K562 (cell line): ENCODE measurements around the gene SEMA6B. TPM values are rescaled to one million over a fixed set of nuclear protein-coding genes. Genes with fewer than 3 reads are reported as not detected.

Experiments used
- CCNT2 ChIP-seq: IDR thresholded peaks from 2 replicates; pipeline ENCODE4 v1.6.1; 2011; ENCODE audit warnings: borderline replicate concordance, low read depth, mild to moderate bottlenecking, moderate library complexity, mixed read lengths, low read length; ENCODE audit not compliant: insufficient read length; ENCODE audit errors: extremely low read depth
- NRF1 ChIP-seq, 2 experiments: fragments of 450-650 bp; IDR thresholded peaks in 1 of 2; conservative IDR thresholded peaks in 1 of 2; 2 replicates each; pipeline ENCODE4 v1.6.1; 2014; ENCODE audit warnings: mild to moderate bottlenecking in 2 of 2
- polyA plus RNA-seq, 8 experiments: library from polyadenylated mRNA; depleted of rRNA in 4 of 8; stranded (reverse) in 5 of 8; unstranded in 3 of 8; fragments of >200 nt; fragmentation: Nextera tagmentation in 2 of 8; fragmentation: Illumina TruSeq in 1 of 8; extraction: Ambion mirVana in 2 of 8; extraction: Trizol in 1 of 8; gene quantifications; 2 replicates each; pipeline versions ENCODE4 v1.2.1 to v1.2.3, GENCODE V29; 2011 to 2014; ENCODE audit warnings: inconsistent platforms in 1 of 8, missing spikeins in 1 of 8
- total RNA-seq, 7 experiments: library from RNA; depleted of rRNA in 6 of 7; stranded (reverse); fragments of >200 nt in 6 of 7; fragmentation: Illumina TruSeq in 2 of 7; extraction: Trizol in 2 of 7; gene quantifications; 2 replicates each; pipeline versions ENCODE4 v1.2.1 to v1.2.3, GENCODE V29; 2011 to 2021; ENCODE audit warnings: low replicate concordance in 1 of 7
- TF ChIP-seq, protein P1 (sequence below): fragments of 150-350 bp; conservative IDR thresholded peaks from 2 replicates; pipeline ENCODE4 v1.6.1; 2014; ENCODE audit warnings: low read length

Gene SEMA6B
- total and polyA plus RNA-seq, 9 of the 15 experiments (the other 6 are each of a cell fraction or from before 2014, with no cell fraction given), result 0.65 to 4.6 (median 2.5) TPM; not detected in 2

DNA sequence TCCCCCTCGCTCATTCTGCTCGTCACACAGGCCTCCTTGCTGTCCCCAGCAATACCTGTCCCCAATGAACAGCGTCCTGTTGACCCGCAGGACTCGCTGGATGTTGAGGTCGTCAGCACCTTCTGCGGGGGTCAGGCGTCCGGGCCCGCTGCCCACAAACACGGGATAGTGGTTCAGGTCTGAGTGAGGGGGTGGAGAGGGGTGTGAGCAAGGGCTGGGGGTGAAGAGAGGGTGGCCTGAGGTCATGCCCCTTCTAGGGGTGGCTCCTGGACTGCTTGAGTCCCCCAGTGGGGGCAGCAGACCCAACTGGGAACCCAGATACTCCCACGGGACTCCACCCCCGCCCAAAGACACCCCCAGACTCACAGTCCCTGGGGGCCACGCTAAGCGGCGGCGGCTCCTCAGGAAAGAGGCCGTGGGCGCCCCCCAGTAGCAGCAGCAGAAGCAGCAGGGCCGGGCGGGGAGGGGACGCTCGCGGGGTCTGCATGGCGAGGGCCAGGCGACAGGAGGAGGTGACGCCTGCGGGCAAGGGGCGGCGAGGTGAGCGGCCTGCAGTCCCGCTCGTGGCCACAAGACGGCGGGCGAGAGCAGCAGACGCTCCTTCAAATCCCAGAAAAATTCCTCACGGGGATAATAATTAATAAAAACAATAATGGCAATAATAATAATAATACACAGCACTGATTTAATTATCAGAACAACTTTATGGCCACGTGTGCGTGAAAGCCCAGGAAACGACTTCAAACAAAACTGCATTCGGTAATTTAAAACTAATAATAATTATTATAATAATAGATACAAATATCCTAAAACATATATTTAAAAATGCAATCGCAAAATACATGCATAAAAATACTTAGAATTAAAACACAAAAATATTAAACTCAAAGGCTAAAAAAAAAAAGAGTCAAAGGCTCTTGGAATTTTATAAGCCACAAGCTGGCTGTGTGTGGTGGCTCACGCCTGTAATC lies 1.2 kb downstream of the SEMA6B start (continued):
- TF ChIP-seq NRF1 (conservative IDR thresholded peaks at IDR 0.05 in 1 of 2, IDR thresholded peaks at IDR 0.05 in 1 of 2) (no peak), CCNT2 (no peak)
- TF ChIP-seq, protein P1, sequence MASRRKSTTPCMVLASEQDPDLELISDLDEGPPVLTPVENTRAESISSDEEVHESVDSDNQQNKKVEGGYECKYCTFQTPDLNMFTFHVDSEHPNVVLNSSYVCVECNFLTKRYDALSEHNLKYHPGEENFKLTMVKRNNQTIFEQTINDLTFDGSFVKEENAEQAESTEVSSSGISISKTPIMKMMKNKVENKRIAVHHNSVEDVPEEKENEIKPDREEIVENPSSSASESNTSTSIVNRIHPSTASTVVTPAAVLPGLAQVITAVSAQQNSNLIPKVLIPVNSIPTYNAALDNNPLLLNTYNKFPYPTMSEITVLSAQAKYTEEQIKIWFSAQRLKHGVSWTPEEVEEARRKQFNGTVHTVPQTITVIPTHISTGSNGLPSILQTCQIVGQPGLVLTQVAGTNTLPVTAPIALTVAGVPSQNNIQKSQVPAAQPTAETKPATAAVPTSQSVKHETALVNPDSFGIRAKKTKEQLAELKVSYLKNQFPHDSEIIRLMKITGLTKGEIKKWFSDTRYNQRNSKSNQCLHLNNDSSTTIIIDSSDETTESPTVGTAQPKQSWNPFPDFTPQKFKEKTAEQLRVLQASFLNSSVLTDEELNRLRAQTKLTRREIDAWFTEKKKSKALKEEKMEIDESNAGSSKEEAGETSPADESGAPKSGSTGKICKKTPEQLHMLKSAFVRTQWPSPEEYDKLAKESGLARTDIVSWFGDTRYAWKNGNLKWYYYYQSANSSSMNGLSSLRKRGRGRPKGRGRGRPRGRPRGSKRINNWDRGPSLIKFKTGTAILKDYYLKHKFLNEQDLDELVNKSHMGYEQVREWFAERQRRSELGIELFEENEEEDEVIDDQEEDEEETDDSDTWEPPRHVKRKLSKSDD, result no peak
- TF ChIP-seq, all 486 proteins: peak for 33
